ENCODE results near the gene HGF. TPM values are rescaled to one million over a fixed set of nuclear protein-coding genes. Genes with fewer than 3 reads are reported as not detected.

The HGF gene
- total RNA-seq, 3 donors from 2014 or later, result 1.4 to 4.6 (median 3.2) TPM

- H3K9me3 ChIP-seq, result no peaks in the 10 kb centered on the region
- intact Hi-C loops (cut with DNase I, micrococcal nuclease), result no loop called here
- no peak for DNase-seq
- no peak for TF ChIP-seq CTCF (IDR thresholded peaks at IDR 0.05)
- H3K36me3 ChIP-seq (ENCODE audit: low read depth), result no peaks in the 10 kb centered on the region
- ATAC-seq, result no peak
- H3K4me3 ChIP-seq, result no peak overlapping the region
- H3K4me1 ChIP-seq (ENCODE audit: low read depth), result no peaks in the 10 kb centered on the region
These were observed 103.6 kb downstream of the HGF start for GRCh38 chr7:81666209-81666608.

GRCh38 chr7:81665236-81665635, 104.6 kb downstream of the HGF start:
- no peaks in the 10 kb centered on the region for H3K36me3 ChIP-seq (ENCODE audit: low read depth)
- no peaks in the 10 kb centered on the region for H3K4me1 ChIP-seq (ENCODE audit: low read depth)
- ATAC-seq, result no peak
- H3K4me3 ChIP-seq, result no peak overlapping the region
- DNase-seq, result no peak
- TF ChIP-seq CTCF (IDR thresholded peaks at IDR 0.05), result no peak
- intact Hi-C loops (cut with DNase I, micrococcal nuclease), result no loop called here
- no peaks in the 10 kb centered on the region for H3K9me3 ChIP-seq

GRCh38 chr7:81664304-81664703, 105.5 kb downstream of the HGF start:
- Histone ChIP-seq H3K4me3 (no peak overlapping the region), H3K9me3 (no peaks in the 10 kb centered on the region), H3K36me3 (ENCODE audit: low read depth) (no peaks in the 10 kb centered on the region), H3K4me1 (ENCODE audit: low read depth) (no peaks in the 10 kb centered on the region)
- TF ChIP-seq CTCF (IDR thresholded peaks at IDR 0.05), result no peak
- intact Hi-C loops (cut with DNase I, micrococcal nuclease), result no loop called here
- DNase-seq, result no peak
- ATAC-seq, result no peak

- Histone ChIP-seq H3K4me3 (no peak overlapping the region), H3K4me1 (ENCODE audit: low read depth) (no peaks in the 10 kb centered on the region), H3K36me3 (ENCODE audit: low read depth) (no peaks in the 10 kb centered on the region), H3K9me3 (no peaks in the 10 kb centered on the region)
- ATAC-seq (no peak), DNase-seq (no peak)
- intact Hi-C loops (cut with DNase I, micrococcal nuclease), result no loop called here
- no peak for TF ChIP-seq CTCF (IDR thresholded peaks at IDR 0.05)
These were observed 107.3 kb downstream of the HGF start for GRCh38 chr7:81662531-81662930.

- DNase-seq, result no peak
- TF ChIP-seq CTCF (IDR thresholded peaks at IDR 0.05), result no peak
- H3K4me3 ChIP-seq, result no peak overlapping the region
- H3K4me1 ChIP-seq (ENCODE audit: low read depth), result no peaks in the 10 kb centered on the region
- no peak for ATAC-seq
- H3K36me3 ChIP-seq (ENCODE audit: low read depth), result no peaks in the 10 kb centered on the region
- H3K9me3 ChIP-seq, result no peaks in the 10 kb centered on the region
- intact Hi-C loops (cut with DNase I, micrococcal nuclease), result no loop called here
These were observed 110.0 kb downstream of the HGF start for GRCh38 chr7:81659697-81660395.

GRCh38 chr7:81657551-81657950, 112.3 kb downstream of the HGF start:
- DNase-seq, result no peak
- intact Hi-C loops (cut with DNase I, micrococcal nuclease), result no loop called here
- Histone ChIP-seq H3K9me3 (peaks cover 7% of the 10 kb centered on the region), H3K4me1 (ENCODE audit: low read depth) (no peaks in the 10 kb centered on the region), H3K4me3 (no peak overlapping the region), H3K36me3 (ENCODE audit: low read depth) (no peaks in the 10 kb centered on the region)
- no peak for ATAC-seq
- TF ChIP-seq CTCF (IDR thresholded peaks at IDR 0.05), result no peak
